Esophagus muscularis mucosa (tissue), 3 donors: Measurements from ENCODE around the gene XRN1.

ENCODE experiments used
- POLR2AphosphoS5 ChIP-seq, 2 donors: sonication (generic); formaldehyde crosslinking; IDR thresholded peaks; one replicate each; pipeline ENCODE4 v1.6.1; 2017; ENCODE audit warnings: antibody characterized with exemption in 2 of 2
- TF ChIP-seq, protein P1 (sequence below), 3 experiments: fragments of 200-600 bp in 2 of 3; fragments of 450-650 bp in 1 of 3; sonication (generic) in 2 of 3; IDR thresholded peaks; one replicate each; pipeline ENCODE4 v1.5.1; 2017 to 2019; ENCODE audit warnings: antibody characterized with exemption in 3 of 3, mild to moderate bottlenecking in 2 of 3, moderate library complexity in 1 of 3

DNA sequence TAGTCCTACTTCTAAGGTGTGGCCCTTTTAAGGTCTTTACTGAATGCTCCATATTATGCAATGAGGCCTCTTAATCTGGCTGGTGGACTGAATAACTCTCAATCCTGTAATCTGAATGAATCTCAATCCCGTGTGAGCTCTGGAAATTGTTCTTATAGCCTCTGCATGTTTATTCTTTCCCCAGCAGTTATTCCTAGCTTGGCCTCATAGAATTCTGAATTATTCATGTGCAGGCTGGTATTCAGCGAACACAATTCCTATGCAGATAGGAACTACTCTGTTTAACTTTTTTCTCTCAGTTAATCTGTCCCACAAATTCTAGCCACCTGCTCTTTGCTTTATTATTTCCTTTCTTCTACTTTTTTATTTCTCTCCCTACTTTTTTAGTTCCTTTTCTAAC lies 44.3 kb upstream of the XRN1 start:
- TF ChIP-seq, protein P1, sequence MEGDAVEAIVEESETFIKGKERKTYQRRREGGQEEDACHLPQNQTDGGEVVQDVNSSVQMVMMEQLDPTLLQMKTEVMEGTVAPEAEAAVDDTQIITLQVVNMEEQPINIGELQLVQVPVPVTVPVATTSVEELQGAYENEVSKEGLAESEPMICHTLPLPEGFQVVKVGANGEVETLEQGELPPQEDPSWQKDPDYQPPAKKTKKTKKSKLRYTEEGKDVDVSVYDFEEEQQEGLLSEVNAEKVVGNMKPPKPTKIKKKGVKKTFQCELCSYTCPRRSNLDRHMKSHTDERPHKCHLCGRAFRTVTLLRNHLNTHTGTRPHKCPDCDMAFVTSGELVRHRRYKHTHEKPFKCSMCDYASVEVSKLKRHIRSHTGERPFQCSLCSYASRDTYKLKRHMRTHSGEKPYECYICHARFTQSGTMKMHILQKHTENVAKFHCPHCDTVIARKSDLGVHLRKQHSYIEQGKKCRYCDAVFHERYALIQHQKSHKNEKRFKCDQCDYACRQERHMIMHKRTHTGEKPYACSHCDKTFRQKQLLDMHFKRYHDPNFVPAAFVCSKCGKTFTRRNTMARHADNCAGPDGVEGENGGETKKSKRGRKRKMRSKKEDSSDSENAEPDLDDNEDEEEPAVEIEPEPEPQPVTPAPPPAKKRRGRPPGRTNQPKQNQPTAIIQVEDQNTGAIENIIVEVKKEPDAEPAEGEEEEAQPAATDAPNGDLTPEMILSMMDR (IDR thresholded peaks at IDR 0.05) = no peak
- no peak for TF ChIP-seq POLR2AphosphoS5 (IDR thresholded peaks at IDR 0.05)
